DND-41 (cell line): ENCODE data around the gene NXPH4.

ENCODE experiments used
- ATAC-seq: fragments of 200-7000 bp; cut with Tn5 transposase; 3 replicates; pipeline ENCODE4 v1.9.1; 2021; ENCODE audit warnings: low read depth; ENCODE audit not compliant: insufficient read depth
- DNase-seq: peaks from one replicate; pipeline ENCODE4 v3.0.0-alpha.2; 2020
- H2AFZ ChIP-seq: 2 replicates; pipeline ENCODE4 v1.6.0; 2012; ENCODE audit warnings: low read depth, low read length
- H3K27ac ChIP-seq: 2 replicates; pipeline ENCODE4 v1.5.1; 2012; ENCODE audit warnings: low read length, inconsistent platforms
- H3K27me3 ChIP-seq: fragments of 200-600 bp; sonication (generic); 2 replicates; pipeline ENCODE4 v1.6.0; 2012; ENCODE audit warnings: low read length, mild to moderate bottlenecking, inconsistent platforms; ENCODE audit not compliant: insufficient read depth, poor library complexity
- H3K36me3 ChIP-seq: 2 replicates; pipeline ENCODE4 v1.5.1; 2012; ENCODE audit warnings: low read length, inconsistent platforms; ENCODE audit not compliant: insufficient read depth
- H3K4me1 ChIP-seq: 2 replicates; pipeline ENCODE4 v1.5.1; 2012; ENCODE audit warnings: mild to moderate bottlenecking, low read length; ENCODE audit not compliant: insufficient read depth
- H3K4me2 ChIP-seq: 2 replicates; pipeline ENCODE4 v1.6.0; 2012; ENCODE audit warnings: mild to moderate bottlenecking, moderate library complexity, low read length, inconsistent platforms; ENCODE audit not compliant: insufficient read depth
- H3K4me3 ChIP-seq, 2 experiments: fragments of 200-600 bp in 1 of 2; shearing (Covaris generic) in 1 of 2; 2 replicates each; pipeline ENCODE4 v1.5.1; 2012 to 2016; ENCODE audit warnings: inconsistent platforms in 2 of 2, low read length in 2 of 2, mild to moderate bottlenecking in 2 of 2, low read depth in 1 of 2, moderate library complexity in 1 of 2
- H3K79me2 ChIP-seq: 2 replicates; pipeline ENCODE4 v1.6.0; 2012; ENCODE audit warnings: low read length, inconsistent platforms; ENCODE audit not compliant: insufficient read depth
- H3K9ac ChIP-seq: 2 replicates; pipeline ENCODE4 v1.6.0; 2012; ENCODE audit warnings: low read depth, mild to moderate bottlenecking, inconsistent platforms, low read length, moderate library complexity
- H3K9me3 ChIP-seq: 2 replicates; pipeline ENCODE4 v1.5.1; 2012; ENCODE audit warnings: low read length, moderate library complexity, mild to moderate bottlenecking, inconsistent platforms; ENCODE audit not compliant: insufficient read depth, severe bottlenecking
- H4K20me1 ChIP-seq: 2 replicates; pipeline ENCODE4 v1.6.0; 2012; ENCODE audit warnings: low read length; ENCODE audit not compliant: insufficient read depth
- EZH2 ChIP-seq: IDR thresholded peaks from 3 replicates; pipeline ENCODE4 v1.6.1; 2012; ENCODE audit warnings: borderline replicate concordance, low read depth, mild to moderate bottlenecking, moderate library complexity, low read length, inconsistent platforms; ENCODE audit not compliant: severe bottlenecking
- TF ChIP-seq, protein P1 (sequence below): IDR thresholded peaks from 2 replicates; pipeline ENCODE4 v1.5.1; 2012; ENCODE audit warnings: borderline replicate concordance, low read length, moderate library complexity, mild to moderate bottlenecking; ENCODE audit not compliant: poor library complexity, severe bottlenecking; ENCODE audit errors: extremely low read depth

NXPH4 gene

DNA sequence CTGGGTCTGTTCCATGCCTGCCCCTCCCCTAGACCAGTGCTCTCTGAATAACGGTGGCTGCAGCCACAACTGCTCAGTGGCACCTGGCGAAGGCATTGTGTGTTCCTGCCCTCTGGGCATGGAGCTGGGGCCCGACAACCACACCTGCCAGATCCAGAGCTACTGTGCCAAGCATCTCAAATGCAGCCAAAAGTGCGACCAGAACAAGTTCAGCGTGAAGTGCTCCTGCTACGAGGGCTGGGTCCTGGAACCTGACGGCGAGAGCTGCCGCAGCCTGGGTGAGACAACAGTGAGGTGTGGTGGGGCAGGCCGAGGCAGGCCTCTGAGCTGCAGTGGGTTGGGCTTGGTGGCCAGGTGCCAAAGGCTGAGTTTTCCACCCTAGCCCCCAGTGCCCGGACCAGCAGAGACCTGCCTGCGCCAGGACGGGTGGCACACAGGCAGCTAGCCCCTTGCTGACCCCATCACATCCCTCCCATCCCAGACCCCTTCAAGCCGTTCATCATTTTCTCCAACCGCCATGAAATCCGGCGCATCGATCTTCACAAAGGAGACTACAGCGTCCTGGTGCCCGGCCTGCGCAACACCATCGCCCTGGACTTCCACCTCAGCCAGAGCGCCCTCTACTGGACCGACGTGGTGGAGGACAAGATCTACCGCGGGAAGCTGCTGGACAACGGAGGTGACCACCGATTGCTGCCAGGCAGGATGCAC lies 41.0 kb upstream of the NXPH4 start:
- Histone ChIP-seq H3K27ac (no peak overlapping the region), H3K79me2 (no peaks in the 10 kb centered on the region), H2AFZ (no peak overlapping the region), H3K36me3 (no peaks in the 10 kb centered on the region), H3K9ac (no peak overlapping the region), H4K20me1 (no peaks in the 10 kb centered on the region; the same call in 1 of the 2 replicates), H3K27me3 (peaks cover 3% of the 10 kb centered on the region), H3K4me3 (no peak overlapping the region), H3K4me2 (no peak overlapping the region), H3K4me1 (no peaks in the 10 kb centered on the region), H3K9me3 (no peaks in the 10 kb centered on the region)
- ATAC-seq (no peak), DNase-seq (no peak)
- TF ChIP-seq, protein P1, sequence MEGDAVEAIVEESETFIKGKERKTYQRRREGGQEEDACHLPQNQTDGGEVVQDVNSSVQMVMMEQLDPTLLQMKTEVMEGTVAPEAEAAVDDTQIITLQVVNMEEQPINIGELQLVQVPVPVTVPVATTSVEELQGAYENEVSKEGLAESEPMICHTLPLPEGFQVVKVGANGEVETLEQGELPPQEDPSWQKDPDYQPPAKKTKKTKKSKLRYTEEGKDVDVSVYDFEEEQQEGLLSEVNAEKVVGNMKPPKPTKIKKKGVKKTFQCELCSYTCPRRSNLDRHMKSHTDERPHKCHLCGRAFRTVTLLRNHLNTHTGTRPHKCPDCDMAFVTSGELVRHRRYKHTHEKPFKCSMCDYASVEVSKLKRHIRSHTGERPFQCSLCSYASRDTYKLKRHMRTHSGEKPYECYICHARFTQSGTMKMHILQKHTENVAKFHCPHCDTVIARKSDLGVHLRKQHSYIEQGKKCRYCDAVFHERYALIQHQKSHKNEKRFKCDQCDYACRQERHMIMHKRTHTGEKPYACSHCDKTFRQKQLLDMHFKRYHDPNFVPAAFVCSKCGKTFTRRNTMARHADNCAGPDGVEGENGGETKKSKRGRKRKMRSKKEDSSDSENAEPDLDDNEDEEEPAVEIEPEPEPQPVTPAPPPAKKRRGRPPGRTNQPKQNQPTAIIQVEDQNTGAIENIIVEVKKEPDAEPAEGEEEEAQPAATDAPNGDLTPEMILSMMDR: peak; percentile 69
- no peak for TF ChIP-seq EZH2

GRCh38 chr12:57176139-57176477 lies 40.5 kb upstream of the NXPH4 start:
- DNase-seq: no peak
- H3K4me2 ChIP-seq: no peak overlapping the region

GRCh38 chr12:57176846-57177245 lies 39.7 kb upstream of the NXPH4 start:
- H3K9ac ChIP-seq: no peak overlapping the region
- H3K4me1 ChIP-seq: no peaks in the 10 kb centered on the region
- H3K4me2 ChIP-seq: no peak overlapping the region
- no peak for ATAC-seq
- no peaks in the 10 kb centered on the region for H3K79me2 ChIP-seq
- no peaks in the 10 kb centered on the region; the same call in 1 of the 2 replicates for H4K20me1 ChIP-seq
- no peak overlapping the region for H3K27ac ChIP-seq
- H3K36me3 ChIP-seq: no peaks in the 10 kb centered on the region
- DNase-seq: no peak
- no peaks in the 10 kb centered on the region for H3K9me3 ChIP-seq
- no peak overlapping the region for H2AFZ ChIP-seq
- no peak for TF ChIP-seq EZH2
- TF ChIP-seq, protein P1: no peak
- no peaks in the 10 kb centered on the region for H3K27me3 ChIP-seq
- no peak overlapping the region for H3K4me3 ChIP-seq

More at GRCh38 chr12:57176139-57176477, 40.5 kb upstream of the NXPH4 start:
- TF ChIP-seq, protein P1: no peak
- TF ChIP-seq EZH2: no peak
- no peaks in the 10 kb centered on the region for H3K4me1 ChIP-seq
- ATAC-seq: no peak
- no peaks in the 10 kb centered on the region for H3K79me2 ChIP-seq
- H3K9me3 ChIP-seq: no peaks in the 10 kb centered on the region
- no peaks in the 10 kb centered on the region; the same call in 1 of the 2 replicates for H4K20me1 ChIP-seq
- H3K9ac ChIP-seq: no peak overlapping the region
- H3K27me3 ChIP-seq: no peaks in the 10 kb centered on the region
- H3K27ac ChIP-seq: no peak overlapping the region
- H2AFZ ChIP-seq: no peak overlapping the region
- no peak overlapping the region for H3K4me3 ChIP-seq
- H3K36me3 ChIP-seq: no peaks in the 10 kb centered on the region

- H3K9me3 ChIP-seq: no peaks in the 10 kb centered on the region
- H3K79me2 ChIP-seq: no peaks in the 10 kb centered on the region
- no peaks in the 10 kb centered on the region for H3K27me3 ChIP-seq
- no peak overlapping the region for H3K4me2 ChIP-seq
- TF ChIP-seq EZH2: no peak
- TF ChIP-seq, protein P1: no peak
- H4K20me1 ChIP-seq: no peaks in the 10 kb centered on the region; the same call in 1 of the 2 replicates
- H3K4me3 ChIP-seq: no peak overlapping the region
- H3K36me3 ChIP-seq: no peaks in the 10 kb centered on the region
- no peaks in the 10 kb centered on the region for H3K4me1 ChIP-seq
- no peak overlapping the region for H3K27ac ChIP-seq
- DNase-seq (no peak), ATAC-seq (no peak)
- H2AFZ ChIP-seq: no peak overlapping the region
- no peak overlapping the region for H3K9ac ChIP-seq
These were observed 39.2 kb upstream of the NXPH4 start for GRCh38 chr12:57177354-57177753.
